ENCODE measurements around the gene ACSS3. TPM values are rescaled to one million over a fixed set of nuclear protein-coding genes. Genes with fewer than 3 reads are reported as not detected.

The ACSS3 gene
- total and polyA plus RNA-seq, 2 donors (not counting 3 experiments of a cell fraction or from before 2014, with no cell fraction given), result 0.12 to 0.86 TPM

DNA sequence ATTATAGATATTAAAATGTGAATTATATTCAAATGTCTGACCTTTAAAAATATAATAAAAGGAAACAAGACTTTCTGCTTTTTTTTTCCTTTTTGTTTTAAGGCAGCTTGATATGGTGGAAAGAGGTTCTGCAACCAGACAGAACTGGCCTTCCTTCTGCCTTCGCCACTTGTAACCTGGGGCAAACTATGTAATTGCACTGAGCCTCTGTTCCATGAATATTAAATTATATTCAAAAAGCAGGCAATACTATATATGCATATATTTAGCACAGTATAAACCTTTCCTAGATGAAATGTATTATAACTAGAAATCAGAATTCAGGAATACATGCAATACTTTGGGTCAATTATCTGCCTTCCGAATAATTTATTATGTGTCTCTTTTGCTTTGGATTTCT, 59.9 kb downstream of the ACSS3 start:
- H3K27me3 ChIP-seq (ENCODE audit: control insufficient read depth in 2 of 2, insufficient read depth in 2 of 2, low read length in 2 of 2), result no peaks in the 10 kb centered on the region
- FAIRE-seq (no peak), DNase-seq (ENCODE audit: low read depth, low spot score) (no peak)
- CTCF ChIA-PET, result interaction anchor here (3.3 kb wide), 1 partner anchor 9 kb away, joined by 19 read pairs; no protein-coding TSS in a partner anchor
- H3K27ac ChIP-seq (ENCODE audit: insufficient read depth, low read depth, low read length), result no peak overlapping the region
- H2AFZ ChIP-seq (ENCODE audit: low read depth, low read length), result no peak overlapping the region
- H3K9me1 ChIP-seq (replicated peaks; ENCODE audit: control insufficient read depth, extremely low read depth, insufficient read depth, low read length), result no peaks in the 10 kb centered on the region
- BruUV-seq (replicated peaks), result no TSS peak
- H3K79me2 ChIP-seq (ENCODE audit: control insufficient read depth, insufficient read depth, low read length), result no peaks in the 10 kb centered on the region
- no peaks in the 10 kb centered on the region for H4K20me1 ChIP-seq (replicated peaks; ENCODE audit: control insufficient read depth, extremely low read depth, insufficient read depth, low read length)
- dilution Hi-C loops (cut with MboI; ENCODE audit: extremely low pct_ligation_motif_present, low sequenced_read_pairs) (no loop called here), intact Hi-C loops (cut with micrococcal nuclease) (no loop called here)
- H3K36me3 ChIP-seq (ENCODE audit: control insufficient read depth in 2 of 2, extremely low read depth in 1 of 2, insufficient read depth in 2 of 2, low read length in 2 of 2), result no peaks in the 10 kb centered on the region
- no peaks in the 10 kb centered on the region for H3K4me1 ChIP-seq (ENCODE audit: control insufficient read depth, extremely low read depth, insufficient read depth, low read length)
- H3K9me3 ChIP-seq (replicated peaks; ENCODE audit: control insufficient read depth, insufficient read depth, low read length), result no peaks in the 10 kb centered on the region
- no peak overlapping the region for H3K4me3 ChIP-seq (replicated peaks in 1 of 3; ENCODE audit: insufficient read depth in 1 of 3, low read depth in 1 of 3, low read length in 3 of 3)
- TF ChIP-seq, protein P1, sequence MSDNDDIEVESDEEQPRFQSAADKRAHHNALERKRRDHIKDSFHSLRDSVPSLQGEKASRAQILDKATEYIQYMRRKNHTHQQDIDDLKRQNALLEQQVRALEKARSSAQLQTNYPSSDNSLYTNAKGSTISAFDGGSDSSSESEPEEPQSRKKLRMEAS (IDR thresholded peaks at IDR 0.05; ENCODE audit: insufficient read depth, insufficient read length), result no peak
- TF ChIP-seq FOS (IDR thresholded peaks at IDR 0.05; ENCODE audit: borderline replicate concordance, insufficient read depth, low read length) (no peak), MYC (IDR thresholded peaks at IDR 0.05; ENCODE audit: low read depth, low read length) (no peak), GATA2 (IDR thresholded peaks at IDR 0.05; ENCODE audit: insufficient read depth, insufficient read length, low read depth, low read length) (no peak), EZH2 (IDR thresholded peaks at IDR 0.05; ENCODE audit: borderline replicate concordance, low read depth, low read length, severe bottlenecking) (no peak), POLR2AphosphoS5 (IDR thresholded peaks at IDR 0.05; ENCODE audit: insufficient read depth, low read depth, low read length) (no peak), JUN (IDR thresholded peaks at IDR 0.05; ENCODE audit: borderline replicate concordance, insufficient read depth, insufficient read length, low read depth) (no peak)
- TF ChIP-seq, protein P2, sequence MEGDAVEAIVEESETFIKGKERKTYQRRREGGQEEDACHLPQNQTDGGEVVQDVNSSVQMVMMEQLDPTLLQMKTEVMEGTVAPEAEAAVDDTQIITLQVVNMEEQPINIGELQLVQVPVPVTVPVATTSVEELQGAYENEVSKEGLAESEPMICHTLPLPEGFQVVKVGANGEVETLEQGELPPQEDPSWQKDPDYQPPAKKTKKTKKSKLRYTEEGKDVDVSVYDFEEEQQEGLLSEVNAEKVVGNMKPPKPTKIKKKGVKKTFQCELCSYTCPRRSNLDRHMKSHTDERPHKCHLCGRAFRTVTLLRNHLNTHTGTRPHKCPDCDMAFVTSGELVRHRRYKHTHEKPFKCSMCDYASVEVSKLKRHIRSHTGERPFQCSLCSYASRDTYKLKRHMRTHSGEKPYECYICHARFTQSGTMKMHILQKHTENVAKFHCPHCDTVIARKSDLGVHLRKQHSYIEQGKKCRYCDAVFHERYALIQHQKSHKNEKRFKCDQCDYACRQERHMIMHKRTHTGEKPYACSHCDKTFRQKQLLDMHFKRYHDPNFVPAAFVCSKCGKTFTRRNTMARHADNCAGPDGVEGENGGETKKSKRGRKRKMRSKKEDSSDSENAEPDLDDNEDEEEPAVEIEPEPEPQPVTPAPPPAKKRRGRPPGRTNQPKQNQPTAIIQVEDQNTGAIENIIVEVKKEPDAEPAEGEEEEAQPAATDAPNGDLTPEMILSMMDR (IDR thresholded peaks at IDR 0.05; ENCODE audit: extremely low read depth in 1 of 2, insufficient read depth in 1 of 2, low read depth in 1 of 2, low read length in 2 of 2), result no peak
- H3K9ac ChIP-seq (replicated peaks; ENCODE audit: extremely low read depth, insufficient read depth, low read length), result no peak overlapping the region
- POLR2A ChIA-PET, result no interaction called here
- H3K4me2 ChIP-seq (ENCODE audit: insufficient read depth, low read length), result no peak overlapping the region

Measured in endothelial cell of umbilical vein (primary cell).